ENCODE results near the gene SLFN5.

The SLFN5 gene

DNA sequence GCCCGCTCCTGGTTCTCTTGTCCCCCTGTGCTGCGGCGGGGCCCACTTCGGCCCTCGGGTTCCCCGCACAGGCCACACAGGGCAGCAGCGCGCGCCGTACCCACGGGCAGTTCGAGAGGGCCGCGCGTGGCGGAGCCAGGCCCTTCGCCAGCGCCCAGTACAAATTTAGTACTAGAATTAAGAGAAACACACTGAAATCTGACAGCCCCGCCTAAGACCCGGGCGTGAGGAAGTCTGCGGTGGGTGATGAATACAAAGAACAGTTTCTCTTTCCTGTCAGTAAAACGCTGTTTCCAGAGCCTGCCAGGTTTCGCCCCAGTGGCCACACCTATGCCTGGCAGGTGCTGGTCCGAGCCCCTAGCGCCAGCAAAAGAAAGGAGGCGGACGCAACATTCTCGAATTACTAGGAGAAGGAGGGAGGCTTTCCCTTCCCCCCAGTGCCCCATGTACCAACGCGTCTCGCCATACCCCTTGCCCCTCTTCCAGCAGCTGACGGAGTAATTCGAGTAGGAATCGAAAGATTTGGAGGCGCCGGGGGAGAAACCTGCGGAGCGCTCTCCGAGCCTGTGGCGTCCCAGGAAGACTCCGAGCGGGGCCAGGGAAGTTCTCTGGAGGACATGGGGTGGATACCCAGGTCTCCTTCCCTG is 591 bp upstream of the SLFN5 start:
- no peak for DNase-seq (ENCODE audit: extremely low read depth, low read depth)
- TF ChIP-seq, protein P1, sequence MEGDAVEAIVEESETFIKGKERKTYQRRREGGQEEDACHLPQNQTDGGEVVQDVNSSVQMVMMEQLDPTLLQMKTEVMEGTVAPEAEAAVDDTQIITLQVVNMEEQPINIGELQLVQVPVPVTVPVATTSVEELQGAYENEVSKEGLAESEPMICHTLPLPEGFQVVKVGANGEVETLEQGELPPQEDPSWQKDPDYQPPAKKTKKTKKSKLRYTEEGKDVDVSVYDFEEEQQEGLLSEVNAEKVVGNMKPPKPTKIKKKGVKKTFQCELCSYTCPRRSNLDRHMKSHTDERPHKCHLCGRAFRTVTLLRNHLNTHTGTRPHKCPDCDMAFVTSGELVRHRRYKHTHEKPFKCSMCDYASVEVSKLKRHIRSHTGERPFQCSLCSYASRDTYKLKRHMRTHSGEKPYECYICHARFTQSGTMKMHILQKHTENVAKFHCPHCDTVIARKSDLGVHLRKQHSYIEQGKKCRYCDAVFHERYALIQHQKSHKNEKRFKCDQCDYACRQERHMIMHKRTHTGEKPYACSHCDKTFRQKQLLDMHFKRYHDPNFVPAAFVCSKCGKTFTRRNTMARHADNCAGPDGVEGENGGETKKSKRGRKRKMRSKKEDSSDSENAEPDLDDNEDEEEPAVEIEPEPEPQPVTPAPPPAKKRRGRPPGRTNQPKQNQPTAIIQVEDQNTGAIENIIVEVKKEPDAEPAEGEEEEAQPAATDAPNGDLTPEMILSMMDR (IDR thresholded peaks at IDR 0.05; ENCODE audit: low read depth, low read length), result no peak

DNA sequence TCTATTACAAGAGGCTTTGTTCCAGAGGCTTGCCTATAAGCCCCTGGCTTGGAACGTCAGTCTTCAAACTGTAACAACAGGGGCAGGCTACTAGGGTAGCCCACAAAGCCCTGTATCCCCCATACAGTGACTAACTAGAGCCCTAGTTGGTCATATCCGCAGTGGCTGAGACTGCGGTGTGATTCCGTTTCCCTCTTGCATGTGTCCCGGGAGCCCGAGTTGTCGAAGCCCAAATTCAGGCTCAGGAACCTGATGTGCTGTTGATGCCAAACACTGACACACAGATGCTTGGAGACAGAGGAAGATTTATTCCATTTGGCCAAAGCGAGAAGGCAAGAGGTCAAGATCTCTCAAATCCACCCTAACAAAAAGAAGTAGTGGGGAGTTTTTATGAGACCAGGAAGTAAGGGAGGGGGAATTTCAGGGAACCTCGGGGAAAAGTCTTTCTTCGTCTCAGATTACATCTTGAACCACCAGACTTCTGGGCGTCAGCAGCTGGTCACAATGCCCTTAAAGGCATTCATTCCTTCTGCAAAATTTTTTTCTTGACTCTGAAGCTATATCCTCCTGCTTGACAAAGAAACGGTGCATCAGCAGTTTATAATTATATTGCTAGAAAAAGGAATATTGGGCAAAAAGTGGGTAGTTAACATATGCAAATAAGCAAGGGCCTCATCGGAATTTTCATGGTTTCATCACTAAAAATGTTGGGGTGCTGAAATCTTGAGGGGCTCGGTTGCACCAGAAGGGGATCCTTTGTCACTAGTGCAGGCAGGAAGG is 879 bp downstream of the SLFN5 start:
- DNase-seq (ENCODE audit: extremely low read depth, low read depth), result no peak
- TF ChIP-seq, protein P1 (IDR thresholded peaks at IDR 0.05; ENCODE audit: low read depth, low read length), result no peak

DNA sequence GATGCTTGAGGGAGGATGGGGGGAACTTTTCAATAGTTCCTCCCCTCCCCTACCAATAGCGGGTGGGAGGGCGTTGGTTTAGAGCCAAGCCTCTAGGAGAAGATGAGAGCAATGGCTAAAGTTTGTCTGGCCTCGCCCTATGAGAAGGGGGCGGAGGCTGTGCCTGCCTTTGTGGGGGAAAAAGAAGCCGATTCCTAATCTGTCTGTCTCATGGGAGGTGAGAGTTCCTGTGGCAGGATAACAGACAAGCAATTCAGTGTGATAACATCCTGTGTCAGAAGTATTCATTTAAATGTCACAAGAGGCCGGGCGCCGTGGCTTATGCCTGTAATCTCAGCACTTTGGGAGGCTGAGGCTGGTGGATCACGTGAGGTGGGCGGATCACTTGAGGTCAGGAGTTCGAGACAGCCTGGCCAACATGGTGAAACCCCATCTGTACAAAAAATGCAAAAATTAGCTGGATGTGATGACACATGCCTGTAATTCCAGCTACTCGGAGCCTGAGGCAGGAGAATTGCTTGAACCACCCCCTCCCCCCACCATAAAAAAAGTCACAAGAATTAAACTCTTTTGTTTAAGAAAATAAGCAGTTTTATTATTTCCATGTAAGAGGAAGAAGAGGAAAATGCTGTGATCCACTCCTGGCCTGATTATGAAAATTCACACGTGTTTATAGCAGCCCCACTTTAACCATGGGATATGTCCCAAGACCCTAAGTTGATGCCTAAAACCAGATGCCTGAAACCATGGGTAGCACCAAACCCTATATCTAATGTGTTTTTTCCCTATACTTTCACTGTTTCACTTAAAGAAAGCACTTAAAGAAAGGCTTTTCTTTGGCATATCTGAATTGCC is 1.7 kb downstream of the SLFN5 start:
- peak; percentile 83 for DNase-seq (ENCODE audit: extremely low read depth, low read depth)
- TF ChIP-seq, protein P1 (IDR thresholded peaks at IDR 0.05; ENCODE audit: low read depth, low read length), result no peak

DNA sequence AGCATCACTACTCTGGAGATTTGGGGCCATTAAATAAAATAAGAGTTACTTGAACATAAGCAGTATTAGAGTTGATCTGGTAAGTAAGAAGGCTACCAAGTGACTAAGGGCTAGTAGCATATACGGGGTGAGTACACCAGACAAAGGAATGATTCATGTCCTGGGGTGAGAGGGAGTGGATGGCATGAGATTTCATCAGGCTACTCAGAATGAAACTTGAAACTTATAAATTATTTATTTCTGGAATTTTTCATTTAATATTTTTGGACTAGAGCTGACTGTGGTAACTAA is 2.3 kb downstream of the SLFN5 start:
- DNase-seq (ENCODE audit: extremely low read depth, low read depth), result peak; percentile 92

DNA sequence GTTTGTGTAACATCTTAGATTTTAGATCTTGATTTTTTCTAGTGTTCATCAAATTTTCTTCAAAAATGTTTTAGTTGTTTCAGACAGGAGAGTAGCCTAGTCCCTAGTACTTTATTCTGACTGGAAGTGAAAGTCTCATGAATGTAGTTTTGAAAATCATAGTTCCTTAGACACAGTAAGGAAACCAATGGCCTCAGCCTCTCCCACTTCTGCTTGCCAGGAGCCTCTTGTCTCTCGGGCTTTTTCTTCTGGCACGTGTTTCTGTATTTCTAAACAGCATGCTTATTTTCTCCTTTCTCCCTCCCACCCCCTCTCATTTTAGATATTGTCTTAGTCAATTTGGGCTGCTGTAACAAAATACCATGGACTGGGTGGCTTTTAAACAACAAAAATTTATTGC is 9.8 kb downstream of the SLFN5 start:
- DNase-seq (ENCODE audit: extremely low read depth, low read depth), result no peak
- TF ChIP-seq, protein P1 (IDR thresholded peaks at IDR 0.05; ENCODE audit: low read depth, low read length), result no peak

More for the DNA sequence above, 2.3 kb downstream of the SLFN5 start:
- TF ChIP-seq, protein P1 (IDR thresholded peaks at IDR 0.05; ENCODE audit: low read depth, low read length), result no peak

DNA sequence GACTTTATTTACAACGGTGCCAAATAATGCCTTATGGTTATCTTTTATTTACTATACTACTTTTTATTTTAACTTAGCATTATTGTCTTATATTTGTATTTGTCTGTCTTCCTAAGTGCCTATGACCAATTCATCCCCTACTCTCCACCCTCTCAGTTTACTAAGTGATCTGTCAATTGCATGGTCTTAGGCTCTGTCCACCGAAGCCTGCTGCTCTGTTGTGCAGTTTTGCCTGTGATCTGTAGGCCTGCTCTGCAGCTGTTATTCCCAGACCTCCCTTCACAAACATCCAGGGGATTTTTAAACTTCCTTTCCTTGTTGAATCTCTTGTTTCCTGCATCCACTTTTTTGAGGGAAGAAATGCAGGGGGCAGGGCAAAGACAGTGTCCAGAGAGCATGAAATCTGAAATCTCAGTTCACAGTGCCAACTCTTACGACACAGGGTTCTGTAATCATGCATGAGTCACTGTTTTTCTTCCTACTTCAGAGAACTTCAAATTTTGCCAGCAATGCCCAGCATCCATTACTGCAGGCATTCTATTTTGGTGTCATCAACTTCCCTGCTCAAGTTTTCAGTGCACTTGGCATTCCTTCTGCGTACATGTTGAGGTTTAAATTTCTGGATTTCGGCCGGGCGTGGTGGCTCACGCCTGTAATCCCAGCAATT is 11.4 kb downstream of the SLFN5 start:
- peak; percentile 92 for DNase-seq (ENCODE audit: extremely low read depth, low read depth)
- TF ChIP-seq, protein P1 (IDR thresholded peaks at IDR 0.05; ENCODE audit: low read depth, low read length), result no peak
